ENCODE data around the gene MARCHF10. TPM values are rescaled to one million over a fixed set of nuclear protein-coding genes. Genes with fewer than 3 reads are reported as not detected.
A peak's percentile ranks its signal among the peaks of the same experiment; 100 is the strongest.

Gene MARCHF10
- total RNA-seq, 1 experiment from 2014 or later: not detected

GRCh38 chr17:62738281-62738680 lies 69.8 kb downstream of the MARCHF10 start:
- Histone ChIP-seq H3K27ac (ENCODE audit: low read length) (no peak overlapping the region), H3K36me3 (ENCODE audit: low read depth, low read length) (no peaks in the 10 kb centered on the region), H4K20me1 (ENCODE audit: low read length) (no peaks in the 10 kb centered on the region), H3K79me2 (ENCODE audit: low read length) (no peaks in the 10 kb centered on the region), H3K9ac (ENCODE audit: low read length) (no peak overlapping the region), H3F3A (ENCODE audit: low read length, unreplicated experiment) (no peaks in the 10 kb centered on the region), H3K4me3 (ENCODE audit: low read length) (no peak overlapping the region), H2AFZ (ENCODE audit: low read length) (no peak overlapping the region), H3K9me3 (ENCODE audit: low read length) (no peaks in the 10 kb centered on the region), H3K27me3 (ENCODE audit: low read length) (no peaks in the 10 kb centered on the region), H3K4me1 (ENCODE audit: insufficient read depth, low read length) (peaks cover 15% of the 10 kb centered on the region), H3K9me2 (replicated peaks; ENCODE audit: low read length) (no peaks in the 10 kb centered on the region), H3K4me2 (ENCODE audit: low read length) (no peak overlapping the region)
- ChIA-PET POLR2A (ENCODE audit: unreplicated experiment) (no interaction called here), CTCF (no interaction called here)
- no peak for ATAC-seq
- intact Hi-C loops (cut with micrococcal nuclease): no loop called here
- no peak for DNase-seq
- no peak for TF ChIP-seq EZH2phosphoT487 (IDR thresholded peaks at IDR 0.05; ENCODE audit: borderline replicate concordance, low read length)
- no peak for TF ChIP-seq EZH2 (IDR thresholded peaks at IDR 0.05; ENCODE audit: low read length, unreplicated experiment)
- TF ChIP-seq CTCF (conservative IDR thresholded peaks at IDR 0.05; ENCODE audit: low read depth, low read length): no peak
- no TSS peak for BruUV-seq (replicated peaks)

GRCh38 chr17:62737513-62737912 lies 70.6 kb downstream of the MARCHF10 start:
- ChIA-PET CTCF (no interaction called here), POLR2A (ENCODE audit: unreplicated experiment) (no interaction called here)
- Histone ChIP-seq H3K4me3 (ENCODE audit: low read length) (no peak overlapping the region), H3K79me2 (ENCODE audit: low read length) (no peaks in the 10 kb centered on the region), H4K20me1 (ENCODE audit: low read length) (no peaks in the 10 kb centered on the region), H2AFZ (ENCODE audit: low read length) (no peak overlapping the region), H3K9me2 (replicated peaks; ENCODE audit: low read length) (no peaks in the 10 kb centered on the region), H3K27me3 (ENCODE audit: low read length) (no peaks in the 10 kb centered on the region), H3K27ac (ENCODE audit: low read length) (no peak overlapping the region), H3K9me3 (ENCODE audit: low read length) (no peaks in the 10 kb centered on the region), H3K4me2 (ENCODE audit: low read length) (no peak overlapping the region), H3K36me3 (ENCODE audit: low read depth, low read length) (no peaks in the 10 kb centered on the region), H3F3A (ENCODE audit: low read length, unreplicated experiment) (no peaks in the 10 kb centered on the region), H3K9ac (ENCODE audit: low read length) (no peak overlapping the region), H3K4me1 (ENCODE audit: insufficient read depth, low read length) (peaks cover 15% of the 10 kb centered on the region)
- no peak for ATAC-seq
- intact Hi-C loops (cut with micrococcal nuclease): no loop called here
- no peak for DNase-seq
- no peak for TF ChIP-seq EZH2 (IDR thresholded peaks at IDR 0.05; ENCODE audit: low read length, unreplicated experiment)
- no peak for TF ChIP-seq CTCF (conservative IDR thresholded peaks at IDR 0.05; ENCODE audit: low read depth, low read length)
- no peak for TF ChIP-seq EZH2phosphoT487 (IDR thresholded peaks at IDR 0.05; ENCODE audit: borderline replicate concordance, low read length)
- no TSS peak for BruUV-seq (replicated peaks)

- Histone ChIP-seq H3K4me3 (ENCODE audit: low read length) (no peak overlapping the region), H3K9me3 (ENCODE audit: low read length) (no peaks in the 10 kb centered on the region), H2AFZ (ENCODE audit: low read length) (no peak overlapping the region), H3K27me3 (ENCODE audit: low read length) (no peaks in the 10 kb centered on the region), H3F3A (ENCODE audit: low read length, unreplicated experiment) (no peaks in the 10 kb centered on the region), H3K27ac (ENCODE audit: low read length) (no peak overlapping the region), H3K79me2 (ENCODE audit: low read length) (no peaks in the 10 kb centered on the region), H3K4me2 (ENCODE audit: low read length) (peak overlapping the region; percentile 49), H3K9ac (ENCODE audit: low read length) (no peak overlapping the region), H3K9me2 (replicated peaks; ENCODE audit: low read length) (no peaks in the 10 kb centered on the region), H4K20me1 (ENCODE audit: low read length) (no peaks in the 10 kb centered on the region), H3K36me3 (ENCODE audit: low read depth, low read length) (no peaks in the 10 kb centered on the region), H3K4me1 (ENCODE audit: insufficient read depth, low read length) (peaks cover 15% of the 10 kb centered on the region)
- POLR2A ChIA-PET (ENCODE audit: unreplicated experiment): no interaction called here
- ATAC-seq (peak; percentile 85), DNase-seq (peak; percentile 61)
- TF ChIP-seq EZH2 (IDR thresholded peaks at IDR 0.05; ENCODE audit: low read length, unreplicated experiment): no peak
- no peak for TF ChIP-seq EZH2phosphoT487 (IDR thresholded peaks at IDR 0.05; ENCODE audit: borderline replicate concordance, low read length)
- no peak for TF ChIP-seq CTCF (conservative IDR thresholded peaks at IDR 0.05; ENCODE audit: low read depth, low read length)
- intact Hi-C loops (cut with micrococcal nuclease): no loop called here
- CTCF ChIA-PET: no interaction called here
- BruUV-seq (replicated peaks): no TSS peak
These were observed 73.0 kb downstream of the MARCHF10 start for GRCh38 chr17:62735044-62735651.

Measured in PC-3 (cell line).